ENCODE results near the gene CLNK.

The CLNK gene

DNA sequence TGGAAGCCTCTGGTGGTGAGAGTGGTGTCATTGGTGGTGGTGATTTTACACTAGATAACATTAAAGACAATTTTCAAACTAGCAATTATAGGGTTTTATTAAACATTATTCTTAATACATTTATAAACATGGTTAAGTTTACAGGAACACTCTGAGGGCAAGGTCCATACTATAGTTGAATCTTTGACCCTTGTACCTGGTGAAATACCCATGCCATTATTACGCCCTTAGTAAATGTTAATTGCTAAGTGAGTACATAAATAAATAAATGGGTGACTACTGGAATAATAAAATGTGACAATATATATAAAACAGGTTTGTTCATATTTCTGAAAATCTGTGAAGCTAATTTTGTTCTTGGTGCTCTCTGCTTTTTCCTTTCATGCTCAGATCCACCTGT lies 13.6 kb upstream of the CLNK start:
- DNase-seq, result no peak

DNA sequence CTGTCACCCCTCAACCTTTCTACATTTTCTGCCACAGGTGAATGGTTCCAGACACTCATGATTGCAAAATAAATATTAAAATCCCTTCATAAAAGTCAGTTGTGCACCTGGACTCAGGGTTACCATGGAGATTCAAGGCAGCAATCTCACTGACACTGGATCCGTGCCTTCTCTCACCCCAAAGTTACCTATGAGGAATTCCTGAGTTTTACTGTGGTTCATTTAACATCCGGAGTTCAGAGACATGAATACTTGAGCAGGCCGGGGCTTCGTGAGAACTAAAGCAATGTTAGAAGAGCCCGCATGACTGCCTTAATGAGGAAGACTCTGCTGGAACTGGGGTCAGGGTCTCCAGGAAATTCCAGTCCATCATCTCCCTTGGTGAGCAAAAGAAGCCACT lies 12.5 kb upstream of the CLNK start:
- DNase-seq, result no peak

DNA sequence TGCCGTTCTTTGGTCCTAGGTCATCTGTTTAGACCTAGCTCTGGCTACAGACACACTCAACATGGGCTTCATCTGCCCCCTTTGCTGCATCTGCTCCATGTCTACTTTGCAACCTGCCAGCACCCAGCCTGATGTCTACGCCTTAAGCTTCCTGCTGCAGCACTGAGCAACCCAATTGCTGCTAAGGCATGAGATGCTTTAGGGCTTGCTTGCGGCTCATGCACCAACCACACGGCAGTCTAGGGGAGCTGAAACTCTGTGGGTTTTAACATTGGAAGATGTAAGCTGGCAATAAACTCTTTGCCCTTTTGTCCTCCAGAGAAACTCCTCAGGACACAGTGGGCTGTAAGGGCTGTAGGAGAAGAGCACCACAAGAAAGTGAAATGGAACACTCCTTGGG lies 11.7 kb upstream of the CLNK start:
- no peak for DNase-seq

DNA sequence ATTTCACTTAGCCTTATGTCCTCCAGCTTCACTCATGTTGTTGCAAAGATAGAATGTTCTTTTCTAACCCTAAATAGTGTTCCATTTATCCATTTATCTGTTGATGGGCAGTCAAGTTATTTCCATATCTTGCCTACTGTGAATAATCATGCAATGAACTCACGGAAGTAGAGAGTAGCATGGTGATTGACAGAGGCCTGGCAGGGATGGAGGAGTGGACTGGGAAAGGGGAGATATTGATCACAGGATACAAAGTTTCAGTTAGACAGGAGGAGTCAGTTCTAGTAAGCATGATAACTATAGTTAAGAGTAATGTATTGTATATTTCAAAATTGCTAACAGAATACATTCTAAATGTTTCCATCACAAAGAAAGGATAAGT lies 10.3 kb upstream of the CLNK start:
- DNase-seq, result no peak

DNA sequence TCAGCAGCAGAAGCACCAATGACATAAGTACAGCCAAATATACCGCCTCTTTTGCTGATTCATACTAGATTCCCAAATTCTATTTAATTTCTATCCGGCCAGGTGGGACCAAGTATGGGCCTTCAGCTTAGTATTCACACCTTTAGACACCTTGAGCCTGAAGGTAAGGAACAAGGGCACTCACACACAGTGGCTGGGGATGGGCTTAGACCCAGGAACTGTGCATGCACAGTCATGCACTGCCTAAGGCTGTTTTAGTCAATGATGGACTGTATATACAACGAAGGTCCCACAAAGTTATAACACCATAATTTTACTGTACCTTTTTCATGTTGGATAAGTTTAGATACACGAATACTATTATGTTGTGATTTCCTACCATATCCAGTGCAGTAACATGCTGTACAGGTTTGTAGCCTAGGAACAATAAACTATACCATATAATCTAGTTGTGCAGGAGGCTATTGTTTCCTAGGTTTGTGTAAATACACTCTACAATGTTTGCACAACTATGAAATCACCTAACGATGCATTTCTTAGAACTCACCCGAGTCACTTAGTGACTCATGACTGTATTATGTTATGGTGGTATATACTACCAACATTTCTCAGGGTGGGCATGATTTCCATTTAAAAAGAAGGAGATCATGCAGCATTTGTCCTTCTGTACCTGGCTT lies 9.7 kb upstream of the CLNK start:
- no peak for DNase-seq

DNA sequence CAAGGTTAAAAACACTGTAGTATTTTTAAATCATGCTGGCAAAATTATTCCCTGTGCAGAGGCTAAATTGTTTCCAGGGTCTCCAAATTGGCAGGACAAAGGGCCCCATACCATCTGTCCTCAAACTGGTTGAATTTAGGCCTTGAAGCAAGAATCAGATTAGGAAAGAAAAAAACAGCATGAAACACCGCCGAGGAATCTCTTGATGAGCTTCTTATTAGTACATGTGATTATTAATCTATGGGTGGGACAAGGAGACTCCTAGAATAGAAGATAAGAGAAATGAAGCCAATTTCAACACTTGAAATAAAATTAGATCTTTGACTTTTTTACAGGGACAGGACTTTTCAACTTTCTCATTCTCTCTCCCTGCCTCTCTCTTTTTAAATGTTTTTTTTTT lies 7.1 kb upstream of the CLNK start:
- DNase-seq, result no peak

DNA sequence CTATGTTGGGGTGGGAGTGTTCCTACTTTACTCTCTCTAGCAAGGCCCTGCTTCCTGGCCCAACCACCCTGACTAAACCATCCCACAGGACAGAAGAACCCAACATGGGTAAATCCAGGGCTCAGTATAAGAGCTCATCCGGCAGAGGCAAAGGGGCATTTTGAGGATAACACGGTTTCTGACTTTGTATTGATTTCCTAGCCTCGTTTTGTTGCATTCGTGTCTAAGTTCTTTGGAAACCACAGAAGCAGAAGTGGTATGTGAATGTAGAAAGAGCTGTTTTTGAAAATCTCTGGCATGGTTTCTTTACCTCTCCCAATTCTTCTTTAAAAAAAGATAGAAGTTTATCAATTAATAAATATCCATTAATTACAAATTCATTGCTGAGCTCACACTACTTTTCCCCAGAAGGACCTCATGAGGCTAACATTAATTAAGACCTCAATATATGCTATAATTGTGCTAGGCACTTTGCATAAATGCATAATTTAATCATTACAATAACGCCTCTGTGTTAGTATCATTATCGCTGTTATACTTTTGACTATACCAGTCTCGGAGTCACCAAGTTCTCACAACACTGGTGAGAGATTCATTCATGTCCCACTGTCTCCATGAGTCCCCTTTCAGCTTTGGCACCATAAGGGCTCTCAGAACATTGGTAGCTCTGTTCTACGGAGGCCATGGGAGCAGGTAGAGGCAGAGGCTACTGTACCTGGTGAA lies 5.8 kb upstream of the CLNK start:
- no peak for DNase-seq

DNA sequence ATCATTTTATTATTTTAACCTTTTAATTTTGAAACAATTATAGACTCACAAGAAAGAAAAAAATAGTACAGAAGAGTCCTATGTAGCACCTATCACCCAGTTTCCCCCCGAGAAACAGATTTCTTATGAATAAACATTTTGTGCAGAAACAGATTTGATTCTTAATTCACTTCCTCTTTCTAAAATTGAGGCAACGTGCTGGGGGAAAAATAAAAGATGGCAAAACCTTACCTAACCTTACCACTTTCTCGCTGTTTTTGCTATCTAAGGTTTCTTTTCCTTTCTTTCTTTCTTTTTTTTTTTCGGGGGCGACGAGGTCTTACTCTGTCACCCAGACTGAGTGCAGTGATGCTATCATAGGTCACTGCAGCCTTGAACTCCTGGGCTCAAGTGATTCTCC lies 4.3 kb upstream of the CLNK start:
- no peak for DNase-seq

DNA sequence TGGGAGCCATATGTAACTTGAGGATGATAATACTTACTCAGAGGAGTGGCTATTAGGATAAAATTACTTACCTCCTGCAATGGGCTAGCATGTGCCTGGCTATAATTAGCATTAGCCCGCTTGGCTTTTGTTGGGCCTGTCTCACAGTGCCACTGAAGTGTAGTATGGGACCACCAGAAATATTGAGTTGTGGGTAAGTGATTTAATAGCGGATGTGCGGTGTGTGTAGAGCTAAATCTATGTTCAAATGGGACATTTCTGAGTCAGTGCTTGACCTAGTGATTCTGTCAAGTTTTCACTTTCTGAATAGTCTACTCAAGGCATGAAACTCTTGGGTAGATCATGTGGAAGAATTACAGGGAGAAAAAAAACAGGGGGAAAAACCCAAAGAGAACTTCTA lies 3.5 kb upstream of the CLNK start:
- no peak for DNase-seq

DNA sequence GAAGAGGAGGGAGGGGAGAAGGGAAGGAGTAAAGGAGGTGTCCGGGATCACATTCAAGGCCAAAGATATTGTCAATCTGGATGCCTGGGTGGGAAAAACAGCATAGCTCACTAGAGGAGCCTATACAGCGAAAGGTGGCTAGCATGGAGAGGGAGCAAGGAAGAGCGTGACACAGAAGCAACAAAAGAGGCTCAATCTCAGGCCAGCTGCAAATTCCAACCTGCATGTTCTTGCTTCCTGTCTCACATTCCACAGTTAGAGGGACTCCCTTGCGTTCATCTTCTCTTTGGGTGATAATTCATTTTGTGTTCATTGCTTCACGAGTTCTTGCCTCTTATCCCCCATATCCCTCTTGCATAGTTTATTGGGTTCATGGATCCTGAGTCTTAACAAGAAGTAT lies 3.0 kb upstream of the CLNK start:
- DNase-seq, result no peak

DNA sequence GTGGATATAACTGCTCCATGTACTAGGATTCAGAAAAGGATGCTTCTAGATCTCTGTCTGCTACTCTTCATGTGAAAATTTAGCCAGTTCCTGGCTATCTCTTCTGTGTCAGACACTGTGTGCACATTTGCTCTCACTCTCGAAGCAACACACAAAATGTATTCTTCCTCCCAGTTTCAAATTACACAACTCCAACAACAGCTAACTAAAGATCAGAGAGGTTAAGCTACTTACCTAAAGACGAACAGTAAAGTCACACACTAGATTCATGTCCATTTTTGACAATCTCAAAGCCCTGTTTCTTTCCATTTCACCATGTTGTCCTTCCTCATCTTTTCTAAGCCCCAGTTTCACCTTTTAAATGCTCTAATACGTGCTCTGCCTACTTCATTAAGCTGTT lies 2.2 kb downstream of the CLNK start:
- no peak for DNase-seq

DNA sequence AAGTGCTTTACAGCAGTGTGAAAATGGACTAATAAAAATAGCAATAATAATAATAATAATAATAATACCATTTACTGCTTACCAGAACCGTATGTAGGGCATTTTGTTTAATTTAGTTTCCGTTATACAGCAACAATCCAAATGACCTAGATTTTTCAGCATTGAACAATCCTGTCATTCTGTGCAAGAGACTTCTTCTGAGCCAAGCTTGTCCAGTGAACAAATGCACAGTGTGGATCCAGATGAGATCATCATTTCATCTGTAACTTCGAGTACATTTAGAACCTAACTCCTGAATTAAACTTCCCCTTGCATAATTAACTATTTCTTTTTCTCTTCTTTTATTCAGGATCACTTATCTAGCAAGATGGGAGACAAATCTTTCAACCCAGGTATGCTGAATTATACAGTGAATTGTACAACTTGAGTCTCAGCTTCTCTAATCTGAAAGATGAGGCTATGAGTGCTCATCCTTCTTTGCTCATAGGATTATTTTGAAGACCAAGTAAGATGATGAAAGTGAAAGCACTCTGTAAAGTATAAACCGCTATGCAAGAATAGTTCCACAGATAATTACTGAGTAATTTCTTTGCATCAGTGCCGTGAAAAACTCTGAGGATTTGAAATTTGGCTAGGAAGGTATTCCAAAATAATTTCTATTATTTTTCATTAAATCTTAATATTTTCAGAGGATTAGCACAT lies 6.6 kb downstream of the CLNK start:
- DNase-seq, result no peak

DNA sequence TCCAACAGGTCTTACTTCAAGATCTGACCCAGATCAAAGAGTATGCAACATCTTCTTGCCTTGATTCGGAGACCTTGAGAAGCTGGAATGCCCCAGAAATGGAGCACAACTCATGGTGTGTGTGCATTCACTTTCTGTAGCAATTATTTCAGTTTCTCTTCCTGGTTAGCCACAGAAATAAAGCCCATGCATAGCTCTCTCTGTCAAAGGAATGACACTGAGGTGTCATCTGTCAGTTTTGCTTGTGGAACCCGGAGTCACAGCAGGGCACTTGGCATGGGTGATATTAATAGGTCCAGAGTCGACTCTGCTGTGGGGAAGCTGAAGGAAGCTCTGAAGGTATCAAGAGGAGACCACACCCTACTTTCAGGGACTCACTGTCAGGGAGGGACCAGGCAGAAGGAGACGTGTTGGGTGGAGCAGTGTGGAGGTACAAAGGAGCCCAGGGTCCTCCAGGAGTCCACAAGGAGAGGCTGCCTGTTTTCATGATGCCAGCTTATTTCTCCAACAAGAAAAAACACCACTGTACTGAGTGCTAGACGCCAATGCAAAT lies 10.7 kb downstream of the CLNK start:
- DNase-seq, result no peak

DNA sequence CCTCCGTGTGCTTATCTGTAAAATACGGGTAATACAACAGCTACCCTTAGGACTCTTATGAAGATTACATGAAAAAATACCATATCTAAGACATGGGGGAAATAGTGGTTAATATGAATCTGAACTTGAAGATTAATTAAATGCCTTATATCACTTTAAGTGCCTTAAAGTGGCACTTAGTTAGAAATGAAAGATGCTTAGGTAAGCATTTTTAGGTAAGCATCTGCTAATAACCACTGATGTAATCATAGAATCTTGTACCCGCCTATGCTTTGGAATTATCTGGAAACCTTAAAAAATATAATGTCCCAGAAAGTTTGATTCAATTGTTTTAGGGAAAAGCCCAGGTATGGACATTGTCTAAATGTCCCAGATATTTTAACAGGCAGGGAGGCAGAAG lies 12.2 kb downstream of the CLNK start:
- no peak for DNase-seq

DNA sequence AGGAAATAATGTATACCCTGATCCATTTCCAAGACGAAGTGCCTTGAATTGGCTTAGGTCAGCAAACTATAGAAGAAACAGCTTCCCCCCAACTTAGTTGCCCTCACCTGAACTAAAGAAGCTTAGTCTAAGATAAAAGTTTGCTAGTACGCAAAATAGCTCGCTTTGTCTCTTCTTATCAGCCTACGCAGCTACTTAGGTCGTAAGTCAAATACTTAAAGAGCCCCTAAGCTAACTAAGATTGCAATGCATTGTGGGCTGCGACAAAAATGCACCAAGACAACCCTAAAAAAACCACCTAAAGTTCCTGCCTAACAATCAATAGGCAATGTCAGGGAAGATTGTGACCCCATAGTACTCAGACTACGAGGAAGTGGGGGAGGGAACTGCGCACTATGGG lies 12.8 kb downstream of the CLNK start:
- DNase-seq, result no peak

DNA sequence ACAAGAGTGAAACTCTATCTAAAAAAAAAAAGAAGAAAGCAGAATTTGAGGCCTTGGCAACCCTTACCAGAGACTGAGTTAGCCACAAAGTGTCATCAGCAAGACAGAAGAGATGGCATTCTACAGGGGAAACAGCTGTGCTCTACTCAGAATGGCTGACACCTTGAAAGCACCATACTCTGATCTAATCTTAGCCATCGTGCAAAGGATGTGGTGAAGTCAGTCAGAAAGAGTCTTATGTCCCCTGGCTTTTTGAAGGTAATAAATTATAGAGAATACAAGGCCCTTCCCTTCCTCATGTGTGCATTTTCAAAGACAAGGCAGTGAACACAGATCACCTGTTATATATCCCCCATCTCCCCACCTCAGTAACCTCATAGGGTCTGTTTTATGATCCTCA lies 13.2 kb downstream of the CLNK start:
- no peak for DNase-seq

DNA sequence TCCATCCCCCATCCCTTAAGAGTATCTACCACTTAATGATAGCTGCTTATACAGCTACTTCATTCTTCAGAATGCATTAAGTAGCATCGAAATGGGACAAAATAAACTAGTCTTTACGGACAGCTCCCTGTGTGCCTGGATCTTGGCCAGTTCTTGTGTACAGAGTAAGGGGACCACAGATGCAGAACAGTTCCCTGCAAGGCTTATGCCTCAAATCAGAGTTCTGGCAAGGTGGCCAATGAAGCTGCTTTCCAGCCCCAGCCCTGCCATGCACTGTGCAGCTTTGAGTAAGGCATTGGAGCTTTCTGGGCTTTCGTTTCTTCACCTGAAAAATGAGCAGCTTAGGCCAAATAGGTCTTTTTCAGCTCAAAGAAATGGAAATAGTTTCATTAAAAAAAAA lies 14.2 kb downstream of the CLNK start:
- DNase-seq, result no peak

DNA sequence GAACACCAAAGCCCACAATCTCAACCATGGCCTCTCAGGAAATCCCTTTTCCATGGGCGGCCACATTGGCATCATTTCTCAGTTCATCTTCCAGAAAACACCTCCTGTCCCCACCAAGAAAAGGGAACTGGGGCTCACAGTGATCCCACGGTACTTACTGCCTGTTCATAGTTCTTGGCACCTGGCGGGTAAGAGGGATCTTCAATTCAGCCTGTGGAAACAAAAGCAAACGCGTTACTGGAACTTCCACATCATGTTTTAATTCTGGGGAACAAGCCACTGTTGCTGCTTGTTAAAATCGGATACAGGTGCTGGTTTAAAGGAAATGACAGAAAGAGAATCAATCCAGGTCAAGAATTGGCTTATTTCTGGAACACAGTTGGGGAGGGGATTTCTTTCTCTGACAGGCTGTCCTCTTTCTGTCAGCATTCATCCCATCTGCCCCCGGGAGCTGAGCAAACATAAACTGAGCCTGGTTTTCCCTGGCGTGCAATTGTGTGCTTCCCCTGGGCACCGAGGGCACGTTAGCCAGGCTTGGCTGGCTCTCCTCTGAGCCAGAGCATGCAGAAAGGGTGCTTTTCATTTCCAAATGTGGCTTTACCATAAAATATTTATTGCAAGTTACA lies 16.8 kb downstream of the CLNK start:
- DNase-seq, result no peak

DNA sequence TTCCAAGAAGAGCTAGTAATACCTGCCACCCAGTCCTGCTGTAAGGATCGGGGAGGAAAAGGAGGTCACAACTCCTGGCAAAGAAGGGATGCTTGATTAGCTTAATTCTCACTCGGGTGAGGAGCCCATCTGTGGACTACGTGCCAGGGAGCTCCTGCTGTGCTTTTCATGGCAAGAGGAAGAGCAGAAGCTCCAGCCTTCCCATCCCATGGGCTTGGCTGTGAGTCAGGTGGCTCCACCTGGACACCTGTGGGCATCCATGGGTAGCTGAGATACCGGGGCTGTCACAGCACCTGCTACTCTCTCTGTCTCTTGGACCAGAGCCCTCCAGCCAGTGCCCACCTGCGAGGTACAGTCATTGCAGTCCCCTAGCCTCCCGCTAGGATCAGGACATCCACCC lies 18.0 kb downstream of the CLNK start:
- no peak for DNase-seq

DNA sequence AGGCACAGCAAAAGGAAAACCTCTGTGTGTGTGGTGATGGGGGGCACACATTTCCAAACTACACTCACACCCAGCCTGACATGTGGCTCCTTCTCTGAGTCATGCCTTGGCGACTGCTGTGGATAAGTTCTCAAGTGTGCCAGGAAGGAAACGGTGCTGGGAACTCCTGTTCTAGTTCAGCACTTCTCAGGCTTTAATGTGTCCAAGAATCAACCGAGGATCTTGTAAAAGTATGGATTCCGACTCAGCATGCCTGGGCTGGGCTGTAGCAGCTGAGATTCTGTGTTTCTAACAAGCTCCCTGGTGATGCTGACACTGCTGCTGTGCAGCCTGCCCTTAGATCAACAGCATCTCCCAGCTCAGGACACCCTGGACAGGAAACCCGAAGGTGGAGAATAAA lies 20.2 kb downstream of the CLNK start:
- no peak for DNase-seq

DNA sequence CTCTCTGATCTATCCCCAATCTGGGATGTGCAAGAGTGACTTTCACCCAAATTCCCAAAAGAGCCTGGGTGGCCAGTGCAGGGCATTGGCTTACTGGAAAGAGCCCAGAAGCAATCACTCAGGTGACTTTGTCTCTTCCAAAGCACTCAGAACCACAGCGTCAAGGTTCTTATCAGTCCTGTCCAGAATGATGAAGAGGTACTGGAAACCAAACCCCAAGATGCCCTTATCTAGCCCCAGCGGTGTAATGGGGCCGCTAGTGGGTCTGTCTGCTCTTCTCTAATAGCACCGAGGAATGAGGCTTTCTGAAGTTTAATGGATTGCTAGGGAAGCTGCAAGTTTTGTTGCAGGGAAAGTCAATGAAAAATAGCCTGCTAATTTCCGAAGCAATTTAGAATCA lies 21.6 kb downstream of the CLNK start:
- DNase-seq, result no peak

DNA sequence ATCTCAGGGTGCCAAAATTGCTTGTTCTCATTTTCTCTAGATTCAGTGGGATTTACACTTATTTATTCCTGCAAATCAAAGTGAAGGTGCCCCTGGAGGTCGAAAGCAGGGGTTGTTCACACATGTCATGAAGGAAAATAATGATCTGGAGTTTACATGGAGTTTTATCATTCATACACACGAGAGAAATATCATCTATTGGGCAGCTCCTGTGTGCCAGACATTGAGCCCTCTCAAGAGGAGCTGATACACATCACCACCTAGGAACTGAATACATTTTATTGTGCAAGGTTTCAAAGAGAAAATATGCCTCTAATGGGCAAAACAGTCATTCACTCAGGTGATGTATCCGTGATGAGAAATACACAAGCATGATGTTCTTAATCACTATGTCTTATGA lies 23.5 kb downstream of the CLNK start:
- DNase-seq, result no peak

DNA sequence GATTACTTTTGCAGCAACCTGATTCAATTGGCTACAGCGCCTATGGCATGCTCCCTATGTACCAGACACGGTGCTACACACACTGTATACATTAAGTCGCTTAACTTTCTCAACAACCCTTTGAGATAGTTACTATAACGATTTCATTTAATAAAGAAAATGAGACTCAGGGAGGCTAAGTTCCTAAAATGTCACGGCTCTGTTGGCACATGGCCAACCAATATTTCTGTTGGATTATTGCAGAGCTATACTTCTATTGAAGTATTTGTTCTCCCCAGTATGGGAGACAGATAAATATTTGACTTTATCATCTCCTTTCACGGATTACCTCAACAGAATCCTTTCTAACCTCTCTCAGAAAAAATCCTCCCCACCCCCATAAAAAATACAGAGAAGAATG lies 25.3 kb downstream of the CLNK start:
- DNase-seq, result no peak

DNA sequence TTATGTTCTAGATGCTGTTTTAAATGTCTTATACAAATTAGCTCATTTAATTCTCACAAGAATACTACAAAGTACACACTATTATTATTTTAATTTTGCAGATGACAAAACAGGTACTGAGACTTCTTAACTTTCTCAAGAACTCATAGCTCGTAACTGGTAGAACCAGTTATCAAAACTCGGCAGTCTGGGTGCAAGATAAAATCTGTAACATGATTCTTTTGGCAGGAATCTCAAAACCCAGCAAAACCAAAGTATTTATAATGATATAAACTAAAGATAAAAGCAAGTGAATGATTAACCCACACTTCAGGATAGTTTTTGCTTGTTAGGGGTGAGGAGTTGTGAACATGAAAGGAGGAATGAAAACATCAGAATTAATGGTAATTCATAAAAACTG lies 27.6 kb downstream of the CLNK start:
- no peak for DNase-seq
